Measurements from ENCODE around the gene ABCA1. TPM values are rescaled to one million over a fixed set of nuclear protein-coding genes. Genes with fewer than 3 reads are reported as not detected.
A peak's percentile ranks its signal among the peaks of the same experiment; 100 is the strongest.

The ABCA1 gene
- total and polyA plus RNA-seq, 2 of the 13 experiments (the other 11 are each of a cell fraction or from before 2014, with no cell fraction given) = 26.8 to 63.8 TPM

- TF ChIP-seq ZNF232 (CRISPR knock-in tag; IDR thresholded peaks at IDR 0.05; ENCODE audit: borderline replicate concordance) = peak; percentile 30; the same call in 1 of the 2 replicates
- TF ChIP-seq ISL2 (CRISPR knock-in tag; IDR thresholded peaks at IDR 0.05) = no peak; the same call in 1 of the 2 replicates
- TF ChIP-seq CAMTA2 (CRISPR knock-in tag; IDR thresholded peaks at IDR 0.05; ENCODE audit: borderline replicate concordance) = no peak
- no peak for TF ChIP-seq ZNF264 (CRISPR knock-in tag; IDR thresholded peaks at IDR 0.05)
- no peak for TF ChIP-seq SALL2 (CRISPR knock-in tag; IDR thresholded peaks at IDR 0.05)
- TF ChIP-seq ZNF607 (CRISPR knock-in tag; IDR thresholded peaks at IDR 0.05; ENCODE audit: borderline replicate concordance) = peak; percentile 53; the same call in 1 of the 2 replicates
- no peak for TF ChIP-seq ARID3A (IDR thresholded peaks at IDR 0.05; ENCODE audit: low read depth, low read length)
- TF ChIP-seq CEBPB (IDR thresholded peaks at IDR 0.05; ENCODE audit: borderline replicate concordance, low read depth, low read length) = no peak
- TF ChIP-seq SP1 (IDR thresholded peaks at IDR 0.05) = no peak
- peak; percentile 19; the same call in 1 of the 2 replicates for TF ChIP-seq SP1 (CRISPR knock-in tag; IDR thresholded peaks at IDR 0.05)
- TF ChIP-seq BATF2 (CRISPR knock-in tag; IDR thresholded peaks at IDR 0.05) = no peak; the same call in 1 of the 2 replicates
- no peak for TF ChIP-seq ZNF552 (CRISPR knock-in tag; IDR thresholded peaks at IDR 0.05; ENCODE audit: borderline replicate concordance)
- peak; percentile 90 for TF ChIP-seq NR2C2 (CRISPR knock-in tag; IDR thresholded peaks at IDR 0.05; ENCODE audit: borderline replicate concordance)
- TF ChIP-seq FIP1L1 (IDR thresholded peaks at IDR 0.05; ENCODE audit: borderline replicate concordance, insufficient read depth, low read depth, low read length) = no peak
- TF ChIP-seq USF2 (IDR thresholded peaks at IDR 0.05; ENCODE audit: low read depth, low read length) = no peak
- no peak for TF ChIP-seq USF2 (CRISPR knock-in tag; IDR thresholded peaks at IDR 0.05; ENCODE audit: borderline replicate concordance)
- TF ChIP-seq NFKB2 (CRISPR knock-in tag; IDR thresholded peaks at IDR 0.05; ENCODE audit: borderline replicate concordance) = peak; percentile 84; the same call in 1 of the 2 replicates
- TF ChIP-seq KAT7 (CRISPR knock-in tag; IDR thresholded peaks at IDR 0.05; ENCODE audit: borderline replicate concordance) = no peak
- TF ChIP-seq PAWR (CRISPR knock-in tag; IDR thresholded peaks at IDR 0.05; ENCODE audit: borderline replicate concordance) = no peak
- TF ChIP-seq ZNF790 (CRISPR knock-in tag; IDR thresholded peaks at IDR 0.05; ENCODE audit: borderline replicate concordance) = no peak
- peak; percentile 33; the same call in 1 of the 2 replicates for TF ChIP-seq MYPOP (CRISPR knock-in tag; IDR thresholded peaks at IDR 0.05)
- TF ChIP-seq NR2F6 (IDR thresholded peaks at IDR 0.05) = no peak
- TF ChIP-seq NR2F6 (CRISPR knock-in tag; IDR thresholded peaks at IDR 0.05) = no peak
These were observed 180.2 kb downstream of the ABCA1 start, which contains the start of gene NIPSNAP3A (continued) for GRCh38 chr9:104747565-104748358.
